SU-DHL-6 (cell line): ENCODE data around the gene SEMA5A.

Experiments
- H2AFZ ChIP-seq: fragments of 200-600 bp; sonication (generic); 2 replicates; pipeline ENCODE4 v1.6.1; 2014; ENCODE audit warnings: low read depth, mild to moderate bottlenecking, moderate library complexity, mixed read lengths, antibody characterized with exemption, low read length; ENCODE audit not compliant: severe bottlenecking
- H3F3A ChIP-seq: fragments of 200-600 bp; shearing (Covaris generic); 2 replicates; pipeline ENCODE4 v1.6.0; 2016; ENCODE audit warnings: antibody characterized with exemption, mild to moderate bottlenecking; ENCODE audit not compliant: insufficient read depth
- H3K27ac ChIP-seq: fragments of 200-600 bp; sonication (generic); 2 replicates; pipeline ENCODE4 v1.5.1; 2016; ENCODE audit warnings: low read depth, mild to moderate bottlenecking, low read length, moderate library complexity, mixed read lengths
- H3K27me3 ChIP-seq: fragments of 200-600 bp; sonication (generic), shearing (Covaris generic); 2 replicates; pipeline ENCODE4 v1.6.0; 2014; ENCODE audit warnings: mild to moderate bottlenecking, low read length
- H3K36me3 ChIP-seq: fragments of 200-600 bp; sonication (generic); 2 replicates; pipeline ENCODE4 v1.6.1; 2014; ENCODE audit warnings: mild to moderate bottlenecking, low read length, mixed read lengths
- H3K4me2 ChIP-seq: fragments of 300-600, 200-600 bp; shearing (Covaris generic), sonication (generic); 2 replicates; pipeline ENCODE4 v1.6.0; 2014; ENCODE audit warnings: low read length, low read depth, mild to moderate bottlenecking; ENCODE audit not compliant: poor library complexity, severe bottlenecking
- H3K4me3 ChIP-seq: fragments of 200-600 bp; sonication (generic); 2 replicates; pipeline ENCODE4 v1.5.1; 2014; ENCODE audit warnings: antibody characterized with exemption, low read length, mild to moderate bottlenecking, mixed read lengths; ENCODE audit not compliant: insufficient read depth, poor library complexity, severe bottlenecking
- H3K79me2 ChIP-seq: fragments of 200-600 bp; sonication (generic); 2 replicates; pipeline ENCODE4 v1.6.1; 2014; ENCODE audit warnings: mild to moderate bottlenecking, low read length, moderate library complexity; ENCODE audit not compliant: insufficient read depth
- H3K9ac ChIP-seq: fragments of 200-600 bp; sonication (generic); 2 replicates; pipeline ENCODE4 v1.7.0; 2014; ENCODE audit warnings: mild to moderate bottlenecking, low read length
- H3K9me2 ChIP-seq: fragments of 200-600 bp; sonication (generic); replicated peaks from 2 replicates; pipeline ENCODE4 v1.6.1; 2014; ENCODE audit warnings: low read length; ENCODE audit not compliant: insufficient read depth
- H3K9me3 ChIP-seq: fragments of 200-600 bp; sonication (generic); 2 replicates; pipeline ENCODE4 v1.6.1; 2014; ENCODE audit warnings: low read length, mixed read lengths; ENCODE audit not compliant: insufficient read depth
- H4K20me1 ChIP-seq: fragments of 200-600 bp; sonication (generic); 2 replicates; pipeline ENCODE4 v1.6.1; 2014; ENCODE audit warnings: low read depth, mild to moderate bottlenecking, antibody characterized with exemption, low read length, moderate library complexity, mixed read lengths
- CTCF ChIP-seq: fragments of 200-600 bp; sonication (generic); IDR thresholded peaks from one replicate; pipeline ENCODE4 v1.5.1; 2017; ENCODE audit warnings: antibody characterized with exemption, mild to moderate bottlenecking, low read length, moderate library complexity; ENCODE audit not compliant: insufficient read depth, poor library complexity, severe bottlenecking
- EZH2phosphoT487 ChIP-seq: fragments of 200-600 bp; sonication (generic), shearing (Covaris generic); conservative IDR thresholded peaks from 2 replicates; pipeline ENCODE4 v1.6.1; 2018; ENCODE audit warnings: mild to moderate bottlenecking, antibody characterized with exemption, low read length, moderate library complexity, mixed read lengths

Gene SEMA5A

GRCh38 chr5:9335754-9336495 is 209.9 kb downstream of the SEMA5A start:
- no peaks in the 10 kb centered on the region for H3K79me2 ChIP-seq
- no peaks in the 10 kb centered on the region for H3K36me3 ChIP-seq
- no peak overlapping the region for H3K4me3 ChIP-seq
- no peak overlapping the region for H3K27ac ChIP-seq
- no peak overlapping the region for H2AFZ ChIP-seq
- no peaks in the 10 kb centered on the region for H3K27me3 ChIP-seq
- H3K9ac ChIP-seq: no peak overlapping the region
- no peaks in the 10 kb centered on the region for H4K20me1 ChIP-seq
- H3K9me2 ChIP-seq: no peaks in the 10 kb centered on the region
- H3K9me3 ChIP-seq: no peaks in the 10 kb centered on the region
- TF ChIP-seq CTCF: no peak
- no peak for TF ChIP-seq EZH2phosphoT487
- no peaks in the 10 kb centered on the region for H3F3A ChIP-seq
- no peak overlapping the region for H3K4me2 ChIP-seq

GRCh38 chr5:9335269-9335668 is 210.6 kb downstream of the SEMA5A start:
- Histone ChIP-seq H3K27ac (no peak overlapping the region), H3K9ac (no peak overlapping the region), H3K4me3 (no peak overlapping the region), H3K9me3 (no peaks in the 10 kb centered on the region), H3K9me2 (no peaks in the 10 kb centered on the region), H2AFZ (no peak overlapping the region), H3K27me3 (no peaks in the 10 kb centered on the region), H3K36me3 (no peaks in the 10 kb centered on the region), H3K79me2 (no peaks in the 10 kb centered on the region), H3K4me2 (no peak overlapping the region), H3F3A (no peaks in the 10 kb centered on the region), H4K20me1 (no peaks in the 10 kb centered on the region)
- TF ChIP-seq CTCF (no peak), EZH2phosphoT487 (no peak)

GRCh38 chr5:9332026-9332425 is 213.8 kb downstream of the SEMA5A start:
- no peaks in the 10 kb centered on the region for H3K79me2 ChIP-seq

More at GRCh38 chr5:9332026-9332425, 213.8 kb downstream of the SEMA5A start:
- H3K27me3 ChIP-seq: no peaks in the 10 kb centered on the region
- no peak overlapping the region for H3K4me3 ChIP-seq
- H2AFZ ChIP-seq: no peak overlapping the region
- H3K27ac ChIP-seq: no peak overlapping the region
- no peaks in the 10 kb centered on the region for H4K20me1 ChIP-seq
- H3F3A ChIP-seq: no peaks in the 10 kb centered on the region
- H3K36me3 ChIP-seq: no peaks in the 10 kb centered on the region
- H3K4me2 ChIP-seq: no peak overlapping the region
- H3K9me2 ChIP-seq: no peaks in the 10 kb centered on the region
- TF ChIP-seq EZH2phosphoT487 (no peak), CTCF (no peak)
- no peak overlapping the region for H3K9ac ChIP-seq
- no peaks in the 10 kb centered on the region for H3K9me3 ChIP-seq
